ENCODE results near the gene FBXL17.

FBXL17 gene

DNA sequence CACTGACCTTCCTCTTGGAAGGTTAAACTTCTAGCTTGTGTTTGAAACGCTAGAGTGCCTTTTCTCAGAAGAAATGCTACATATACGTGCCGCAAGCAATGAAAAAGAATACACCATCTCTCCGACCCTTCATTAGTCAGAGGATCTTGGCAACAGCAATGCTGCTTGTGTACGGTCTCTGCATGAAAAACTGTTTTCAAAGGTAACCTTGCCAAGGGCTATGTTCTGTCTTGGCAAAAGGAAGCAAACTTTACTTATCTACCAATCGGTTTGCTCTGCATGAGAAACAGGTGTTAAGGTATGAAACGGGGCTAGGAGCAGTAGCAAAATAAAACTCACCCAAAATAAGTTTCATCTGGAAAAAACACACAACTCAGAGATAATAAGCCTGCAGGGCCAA lies 297.8 kb downstream of the FBXL17 start:
- no peak for DNase-seq (ENCODE audit: low read depth)

DNA sequence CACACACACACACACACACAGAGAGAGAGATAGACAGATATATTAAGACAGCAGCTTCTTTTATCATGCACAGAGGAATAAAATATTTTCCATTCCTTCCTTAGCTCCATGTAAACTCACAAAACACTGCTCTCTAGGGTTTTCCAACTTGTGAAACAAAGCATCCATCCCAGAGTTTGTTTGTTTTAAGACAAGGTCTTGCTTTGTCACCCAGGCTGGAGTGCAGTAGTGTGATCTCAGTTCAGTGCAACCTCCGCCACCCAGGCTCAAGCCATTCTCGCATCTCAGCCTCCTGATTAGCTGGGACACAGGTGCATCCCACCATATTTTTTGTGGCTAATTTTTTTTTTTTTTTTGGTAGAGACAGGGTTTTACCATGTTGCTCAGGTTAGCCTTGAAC lies 298.7 kb downstream of the FBXL17 start:
- DNase-seq (ENCODE audit: low read depth): no peak

DNA sequence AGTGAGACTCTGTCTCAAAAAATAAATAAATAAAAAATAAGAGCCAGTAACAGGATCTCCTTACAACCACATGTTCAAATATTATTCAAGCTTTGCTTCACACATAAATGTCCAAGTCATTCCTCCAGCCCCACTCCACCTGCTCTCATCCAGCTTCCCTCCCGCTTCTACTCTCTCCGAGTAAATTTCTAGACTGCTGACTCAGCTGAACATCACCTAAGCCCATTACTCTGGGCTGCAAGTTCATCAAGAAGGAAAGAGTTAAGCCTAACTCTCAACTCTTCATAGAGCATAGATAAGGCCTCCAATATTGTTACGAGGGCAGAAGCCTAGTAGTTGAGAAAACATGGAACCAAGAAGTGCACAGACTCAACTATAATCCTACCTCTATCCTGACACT lies 300.2 kb downstream of the FBXL17 start:
- no peak for DNase-seq (ENCODE audit: low read depth)

DNA sequence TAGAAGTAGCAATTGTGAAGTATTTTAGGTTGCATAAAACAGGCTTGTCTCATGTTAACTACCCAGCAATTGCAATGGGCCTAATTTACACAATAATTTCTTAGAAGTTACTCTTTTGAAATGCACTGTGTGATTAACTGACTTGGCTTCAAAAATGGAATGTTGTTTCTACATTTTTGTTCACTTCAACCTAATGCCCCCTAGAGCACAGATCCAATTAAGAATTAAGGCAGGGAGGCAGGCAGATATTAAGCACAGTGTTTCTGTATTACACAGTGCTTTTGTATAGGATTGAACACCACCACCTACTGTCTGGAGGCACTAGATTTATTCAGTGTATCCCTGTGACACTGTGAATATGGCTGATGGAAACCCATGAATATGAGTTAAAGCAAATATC lies 302.1 kb downstream of the FBXL17 start:
- peak; percentile 38 for DNase-seq (ENCODE audit: low read depth)

DNA sequence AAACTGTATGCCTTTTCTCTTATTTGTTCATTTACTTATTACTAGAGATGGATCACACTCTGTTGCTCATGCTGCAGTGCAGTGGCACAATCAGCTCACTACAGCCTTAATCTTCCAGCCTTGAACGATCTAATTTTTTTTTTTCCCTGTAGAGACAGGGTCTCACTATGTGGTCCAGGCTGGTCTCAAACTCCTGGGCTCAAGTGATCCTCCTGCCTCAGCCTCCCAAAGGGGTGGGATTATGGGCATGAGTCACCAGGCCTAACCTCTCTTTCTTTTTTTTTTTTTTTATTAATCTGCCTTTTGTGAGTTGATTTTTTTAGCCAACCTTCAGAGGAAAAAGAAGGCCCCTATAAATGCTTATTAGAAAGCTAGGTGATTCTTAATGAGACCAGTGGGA lies 303.0 kb downstream of the FBXL17 start:
- no peak for DNase-seq (ENCODE audit: low read depth)

DNA sequence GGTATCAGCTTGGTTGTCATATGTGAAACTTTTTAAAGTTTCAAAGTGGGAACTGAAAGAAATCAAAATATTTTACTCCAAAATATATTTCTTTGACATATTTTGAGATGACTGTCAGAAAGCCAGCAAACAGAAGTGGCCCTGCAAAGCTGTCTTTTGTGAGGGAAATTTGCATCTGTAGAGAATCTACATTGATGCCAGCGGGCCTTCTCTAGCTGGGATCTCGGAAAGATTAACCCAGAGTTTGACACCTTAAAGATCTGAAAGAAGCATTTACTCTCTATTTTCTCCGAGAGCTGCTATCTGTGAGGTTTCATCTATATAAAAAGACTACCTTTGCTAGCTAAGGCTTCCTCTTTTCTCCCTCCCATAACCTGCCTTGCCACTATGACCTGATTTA lies 303.6 kb downstream of the FBXL17 start:
- no peak for DNase-seq (ENCODE audit: low read depth)

DNA sequence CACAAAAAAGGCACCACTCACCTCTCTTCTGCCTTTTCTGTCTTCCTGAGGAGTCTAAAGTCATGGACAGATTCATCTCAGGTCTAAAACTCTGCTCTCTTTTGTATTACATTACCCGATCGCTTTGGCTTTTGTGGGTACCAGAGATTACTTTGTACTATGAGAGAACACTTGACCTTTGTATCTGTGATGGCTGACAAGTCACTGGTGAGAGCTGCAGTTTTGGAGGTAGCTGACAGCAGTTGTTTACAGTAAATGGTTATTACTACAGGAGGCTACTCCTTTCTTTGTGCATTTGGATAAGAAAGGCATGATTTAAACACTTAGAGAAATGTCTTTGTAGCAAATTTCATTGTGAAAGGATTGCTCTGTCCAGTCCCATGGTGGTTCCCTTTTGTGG lies 307.3 kb downstream of the FBXL17 start:
- no peak for DNase-seq (ENCODE audit: low read depth)

DNA sequence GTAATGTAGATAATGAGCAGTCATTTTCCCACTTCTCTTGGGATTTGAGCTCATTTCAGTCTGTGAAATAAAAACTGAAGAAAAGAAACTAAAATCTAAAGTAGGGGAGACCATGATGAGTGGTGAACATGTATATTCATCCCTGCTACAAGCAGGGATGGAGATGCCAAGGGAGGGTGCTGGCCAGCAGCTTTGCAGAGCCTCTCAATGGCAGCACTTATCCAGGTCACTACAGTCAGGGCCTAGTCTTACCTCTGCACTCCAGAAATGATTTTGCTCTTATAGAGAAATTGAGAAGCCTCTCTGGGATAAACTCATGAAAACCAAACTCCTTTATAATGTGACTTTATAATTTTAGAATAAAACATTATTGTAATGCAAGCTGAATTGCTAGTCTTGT lies 317.6 kb downstream of the FBXL17 start:
- DNase-seq (ENCODE audit: low read depth): no peak

DNA sequence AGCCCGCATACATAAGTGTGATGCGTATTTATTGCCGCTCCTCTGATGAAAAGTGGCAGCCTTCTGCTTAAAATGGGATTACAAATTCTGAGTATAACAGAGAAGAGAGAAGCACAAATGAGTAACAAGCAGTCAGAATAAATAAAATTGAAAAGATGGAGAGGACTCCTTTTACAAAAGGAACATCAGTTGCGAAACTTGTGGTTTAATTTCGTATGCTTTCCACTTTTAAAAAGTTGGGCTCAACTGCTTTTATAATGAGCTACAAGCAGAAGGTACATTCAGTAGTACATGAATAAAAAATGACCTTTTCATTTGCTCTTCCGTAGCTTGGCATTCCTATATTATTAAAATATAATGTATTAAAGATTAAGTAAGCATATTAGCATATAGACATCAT lies 320.0 kb downstream of the FBXL17 start:
- peak; percentile 10 for DNase-seq (ENCODE audit: low read depth)

DNA sequence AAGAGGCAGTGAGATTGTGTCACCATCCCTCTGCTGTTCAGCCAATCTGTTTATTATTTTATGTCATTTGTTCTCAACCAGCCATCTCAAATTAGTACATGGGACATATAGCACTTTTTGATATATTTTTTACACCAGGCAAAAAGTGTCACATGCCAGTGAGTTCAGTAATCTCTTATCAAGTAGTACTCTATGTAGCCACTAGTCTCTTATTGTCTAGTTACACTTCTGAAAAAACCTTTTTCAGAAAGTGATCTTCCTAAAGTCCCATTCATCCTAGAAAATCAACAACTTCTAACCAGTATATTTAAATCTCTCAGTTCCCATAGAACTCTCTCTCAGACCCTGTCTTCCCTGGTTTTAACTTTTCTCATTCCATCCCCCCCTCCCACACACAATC lies 321.6 kb downstream of the FBXL17 start:
- DNase-seq (ENCODE audit: low read depth): no peak

DNA sequence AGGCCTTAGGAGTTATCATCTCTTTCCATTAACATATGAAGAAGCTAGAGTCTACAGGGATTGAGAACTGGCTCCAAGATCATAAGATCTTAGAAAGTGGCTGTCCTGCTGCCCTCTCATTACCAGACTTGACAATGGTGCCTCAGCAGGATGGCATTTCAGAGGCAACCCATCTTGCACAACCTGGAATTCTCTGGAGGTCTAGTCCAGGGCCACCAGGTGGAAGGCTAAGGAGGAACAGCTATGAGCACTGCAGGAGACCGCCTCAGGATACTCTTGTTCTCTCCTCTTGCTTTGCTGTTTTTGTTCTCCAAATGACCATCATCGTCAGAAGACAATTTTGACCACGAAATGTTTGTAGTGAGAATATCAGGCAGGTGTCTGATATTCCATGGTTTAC lies 322.6 kb downstream of the FBXL17 start:
- no peak for DNase-seq (ENCODE audit: low read depth)

DNA sequence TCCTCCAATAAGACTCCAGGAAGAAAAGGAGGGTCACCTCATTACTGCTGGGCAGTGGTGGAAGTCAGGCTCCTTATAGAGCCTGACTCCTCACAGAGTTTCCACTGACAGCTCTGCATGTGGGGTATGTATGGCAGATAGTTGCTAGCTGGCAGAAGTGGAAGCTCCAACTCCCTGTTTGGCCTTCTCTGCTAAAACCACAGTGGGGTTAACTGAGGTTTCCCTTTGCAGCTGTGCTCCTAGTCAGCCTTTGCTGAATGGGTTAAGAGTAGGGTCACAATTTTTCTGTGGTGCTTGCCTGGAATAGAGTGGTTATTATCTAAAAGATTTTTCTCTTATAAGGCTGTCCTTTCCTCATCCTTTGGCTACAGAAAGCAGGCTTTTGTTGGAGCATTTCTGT lies 327.5 kb downstream of the FBXL17 start:
- no peak for DNase-seq (ENCODE audit: low read depth)

DNA sequence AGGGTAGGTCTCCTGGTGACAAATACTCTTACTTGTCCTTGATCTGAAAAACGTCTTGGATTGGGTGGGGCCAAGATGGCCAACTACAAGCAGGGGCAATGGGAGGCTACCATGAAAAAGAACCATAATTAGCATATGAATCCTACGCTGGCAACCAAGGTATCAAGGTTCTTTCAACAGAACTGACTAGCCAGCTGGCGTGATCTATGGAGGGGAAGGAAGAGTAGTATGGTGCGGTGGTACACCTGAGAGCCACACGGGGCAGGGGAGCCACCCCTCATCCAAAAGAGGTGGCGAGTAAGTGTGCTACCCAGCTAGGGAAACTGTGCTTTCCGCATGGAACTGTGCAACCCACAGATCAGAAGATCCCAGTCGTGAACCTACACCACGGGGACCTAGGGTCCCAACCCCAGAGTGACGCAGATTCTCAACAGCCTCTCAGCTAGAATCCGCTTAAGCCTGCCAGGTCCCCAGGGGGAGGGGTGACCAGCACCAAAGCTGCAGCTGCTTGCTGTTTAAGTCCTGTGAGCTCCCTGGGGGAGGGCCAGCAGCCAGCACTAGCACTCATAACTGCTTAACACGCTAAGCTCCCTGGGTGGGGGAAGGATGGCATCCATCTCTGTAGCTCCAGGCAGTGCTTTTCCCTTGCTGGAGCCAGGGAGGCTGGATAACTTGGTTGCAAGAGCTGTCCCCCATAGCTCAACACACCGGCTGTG lies 334.8 kb downstream of the FBXL17 start:
- DNase-seq (ENCODE audit: low read depth): peak; percentile 37

DNA sequence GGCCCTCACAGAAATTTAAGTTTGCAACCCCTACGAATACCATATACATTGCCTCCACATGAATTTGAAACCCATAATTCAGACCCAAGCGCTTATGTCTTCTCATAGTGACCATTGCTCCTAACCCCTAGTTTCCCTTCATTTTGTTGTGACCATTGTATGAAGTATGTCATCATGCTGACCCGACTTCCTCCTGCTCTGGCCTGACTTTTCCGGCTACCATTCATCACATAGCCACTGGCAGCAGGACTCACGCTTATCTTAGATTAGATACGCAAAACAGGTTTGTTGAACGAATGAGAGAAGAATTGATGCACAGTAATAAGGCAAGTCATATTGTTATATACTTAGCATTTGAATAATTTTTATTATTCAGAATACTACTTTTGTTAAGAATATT lies 345.4 kb downstream of the FBXL17 start:
- no peak for DNase-seq (ENCODE audit: low read depth)

DNA sequence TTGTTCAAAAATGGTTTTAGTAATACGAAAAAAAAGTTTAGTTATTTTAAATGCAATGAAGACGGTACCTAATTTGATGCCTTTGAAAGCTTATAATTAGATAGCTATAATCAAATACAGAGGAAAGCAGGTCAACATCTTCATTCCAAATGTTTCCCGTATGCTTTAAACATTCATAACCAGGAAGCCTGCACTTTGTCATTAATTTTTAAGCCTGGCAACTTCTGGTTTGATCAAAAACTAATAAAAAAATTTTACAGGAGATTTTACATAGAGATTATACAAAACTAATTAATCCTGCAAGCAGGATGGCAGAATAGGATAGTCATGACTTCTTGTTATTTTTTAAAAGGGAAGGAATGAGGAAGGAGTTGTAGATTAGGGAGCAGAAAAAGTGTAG lies 353.0 kb downstream of the FBXL17 start:
- DNase-seq (ENCODE audit: low read depth): peak; percentile 7

DNA sequence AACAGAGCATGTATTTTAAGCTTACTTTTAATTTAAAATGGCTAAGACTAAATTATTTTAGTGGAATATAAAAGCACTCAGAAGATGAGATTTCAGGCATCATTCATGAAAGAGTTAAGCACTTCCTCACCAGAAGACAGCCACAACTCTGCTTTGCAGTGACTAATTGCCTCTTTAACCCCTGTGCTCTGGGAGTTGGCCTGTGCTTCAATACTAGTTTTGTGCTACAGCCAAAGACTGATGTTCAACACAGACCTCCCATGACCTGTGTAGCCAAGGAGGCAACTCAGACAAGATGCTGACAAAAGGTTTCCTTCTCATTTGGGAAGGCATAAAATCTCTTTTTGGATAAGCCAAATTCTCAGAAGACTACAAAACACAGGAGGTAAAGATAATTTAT lies 353.5 kb downstream of the FBXL17 start:
- DNase-seq (ENCODE audit: low read depth): peak; percentile 46

DNA sequence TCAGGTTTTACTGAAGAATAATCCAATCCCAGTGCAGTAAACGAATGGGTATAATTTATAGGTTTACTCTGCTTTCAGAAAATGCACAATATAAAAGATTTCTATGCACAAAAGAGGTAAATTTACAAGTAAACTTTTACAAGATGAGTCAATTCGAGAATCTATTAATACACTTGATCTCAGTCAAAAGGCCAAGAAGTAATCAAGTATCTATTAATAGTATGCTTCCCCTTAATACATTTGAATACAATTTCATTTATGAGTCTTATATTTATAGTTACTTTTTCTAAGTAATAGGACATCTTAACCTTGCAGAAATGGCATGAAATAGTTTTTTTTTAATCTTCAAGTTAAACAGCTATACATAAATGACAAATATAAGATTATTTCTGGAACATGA lies 355.9 kb downstream of the FBXL17 start:
- DNase-seq (ENCODE audit: low read depth): no peak

DNA sequence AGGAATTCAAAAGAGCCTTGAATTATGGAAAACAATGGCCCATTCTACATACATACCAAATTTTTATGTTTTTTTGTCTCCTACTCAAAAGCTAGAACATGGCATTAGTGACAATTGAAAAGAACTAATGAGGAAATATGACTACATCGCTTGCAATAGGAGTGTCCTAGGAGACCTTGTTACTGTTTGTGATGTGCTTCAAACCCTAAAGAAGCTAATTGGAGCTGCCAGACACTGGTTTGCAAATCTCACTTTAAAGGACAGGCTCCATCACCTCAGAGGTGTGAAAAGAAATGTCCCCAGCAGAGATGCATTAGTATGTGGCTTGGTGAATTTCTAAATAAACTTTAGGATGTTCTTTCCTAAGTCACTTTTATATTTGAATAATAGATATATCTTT lies 356.9 kb downstream of the FBXL17 start:
- no peak for DNase-seq (ENCODE audit: low read depth)

DNA sequence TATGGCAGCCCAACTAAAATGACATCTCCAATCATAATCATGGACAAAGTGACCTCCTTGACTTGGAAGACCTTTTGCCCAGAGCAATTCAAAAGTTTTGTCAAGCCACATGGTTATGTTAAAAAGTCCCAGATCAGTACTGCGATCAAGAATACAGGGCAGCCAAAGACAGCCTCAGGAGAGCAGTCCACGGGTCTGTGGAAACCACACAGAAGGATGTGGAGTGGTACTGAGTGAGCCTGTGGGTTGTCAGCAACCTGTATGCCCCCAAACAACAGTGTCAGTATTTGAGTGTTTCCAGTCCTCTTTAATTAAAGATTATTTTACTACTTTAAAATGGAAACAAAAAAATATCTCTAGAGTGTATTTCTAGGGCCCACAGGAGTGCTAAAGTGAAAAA lies 365.8 kb downstream of the FBXL17 start:
- no peak for DNase-seq (ENCODE audit: low read depth)

DNA sequence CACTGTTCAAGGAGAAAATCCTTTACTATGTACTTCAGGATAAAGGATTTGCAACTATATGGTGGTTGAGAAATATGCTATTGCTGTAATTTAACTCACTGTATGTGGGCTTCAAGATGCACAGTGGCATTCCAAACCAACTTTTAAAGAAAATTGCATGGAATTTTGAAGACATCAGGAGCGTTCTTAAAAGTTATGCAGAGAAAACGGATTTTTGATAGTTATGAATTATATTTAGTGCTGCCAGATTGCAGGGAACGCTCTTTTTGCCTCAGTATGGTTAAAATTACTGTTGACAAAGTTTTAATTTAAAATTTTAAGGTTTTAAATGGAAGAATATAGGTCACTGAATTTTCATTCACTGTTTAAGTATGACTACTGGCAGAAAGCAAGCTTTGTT lies 375.1 kb downstream of the FBXL17 start:
- no peak for DNase-seq (ENCODE audit: low read depth)

DNA sequence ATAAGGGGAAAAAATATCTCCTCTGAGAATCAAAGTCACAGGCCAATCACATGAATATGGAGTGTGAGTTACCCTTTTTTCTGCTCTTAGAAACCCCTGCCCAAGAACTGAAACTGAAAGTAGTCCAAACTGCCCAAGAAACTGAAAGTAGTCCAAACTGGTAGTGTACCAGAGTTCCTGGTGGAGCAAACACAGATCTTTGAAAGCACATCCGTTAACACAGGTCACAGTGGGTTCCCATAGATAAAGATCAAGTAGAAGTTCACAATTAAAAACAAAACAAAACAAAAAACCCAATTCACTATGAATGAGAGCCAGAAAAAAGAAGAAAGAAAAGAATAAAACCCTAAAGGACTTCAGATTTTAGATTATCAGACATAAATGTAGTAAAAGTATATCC lies 378.7 kb downstream of the FBXL17 start:
- peak; percentile 60 for DNase-seq (ENCODE audit: low read depth)

DNA sequence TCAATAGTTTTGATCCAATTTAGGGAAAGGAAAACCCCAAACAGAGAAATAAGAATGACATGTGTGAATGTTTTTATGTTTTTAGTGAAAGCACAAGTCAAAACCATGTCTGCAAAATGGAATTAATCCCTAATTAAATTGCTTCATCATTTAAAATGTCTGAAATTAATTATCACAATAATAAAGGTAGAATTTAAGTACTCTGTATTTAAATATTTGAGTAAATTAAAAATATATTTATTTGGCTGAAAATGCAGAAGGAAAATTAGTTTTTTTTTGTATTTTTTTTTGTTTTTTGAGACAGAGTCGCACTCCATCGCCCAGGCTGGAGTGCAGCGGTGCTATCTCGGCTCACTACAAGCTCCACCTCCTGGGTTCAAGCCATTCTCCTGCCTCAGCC lies 380.7 kb downstream of the FBXL17 start:
- DNase-seq (ENCODE audit: low read depth): no peak

DNA sequence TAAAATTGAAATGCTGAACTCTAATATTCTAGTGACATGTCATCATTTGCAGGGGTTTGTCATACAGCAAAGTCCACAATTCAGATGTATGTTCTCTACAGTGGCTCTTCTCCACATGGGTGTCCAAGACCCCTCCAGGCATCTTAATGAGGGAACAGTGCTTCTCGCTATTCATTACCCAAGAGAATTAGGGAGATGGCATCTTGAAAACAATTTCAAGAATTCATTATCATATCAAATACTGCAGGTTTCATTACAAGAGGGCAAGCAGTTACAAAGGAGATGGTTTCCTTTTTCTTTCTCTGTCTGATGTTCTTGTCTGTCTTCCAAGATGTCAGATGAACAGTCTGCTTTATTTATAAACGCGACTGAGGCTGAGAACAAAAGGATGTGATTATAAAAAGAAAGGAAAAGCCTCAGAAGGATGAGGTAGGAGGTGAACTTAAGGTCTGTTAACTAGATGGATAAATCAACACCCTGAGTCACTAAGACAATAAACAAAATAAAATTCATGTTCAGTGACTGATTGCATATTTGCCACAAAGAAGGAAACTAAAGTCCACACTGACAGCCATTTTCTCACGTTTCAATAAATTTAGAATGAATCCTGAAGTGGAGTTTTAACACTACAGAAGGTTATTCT lies 384.4 kb downstream of the FBXL17 start:
- peak; percentile 51 for DNase-seq (ENCODE audit: low read depth)

DNA sequence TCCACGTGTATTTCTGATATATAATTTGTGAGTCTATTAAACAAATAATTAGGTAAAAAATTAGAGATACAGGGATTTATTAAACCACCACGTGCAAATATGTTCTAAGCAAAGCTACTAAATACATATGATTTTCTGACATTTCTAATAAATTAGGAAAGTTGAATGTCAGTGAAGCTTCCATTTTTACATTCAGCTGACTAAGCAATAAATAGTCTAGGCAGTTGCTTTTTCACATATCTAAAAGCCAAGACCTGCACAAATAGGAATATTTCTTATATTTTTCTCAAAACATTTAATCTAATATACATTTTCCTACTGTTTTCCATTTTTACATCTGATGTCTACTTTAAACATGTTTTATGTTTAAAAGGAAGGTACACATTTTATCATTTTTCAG lies 388.6 kb downstream of the FBXL17 start:
- no peak for DNase-seq (ENCODE audit: low read depth)

Measured in EH (cell line).